ENCODE measurements around the gene PDE4D.

Gene PDE4D

DNA sequence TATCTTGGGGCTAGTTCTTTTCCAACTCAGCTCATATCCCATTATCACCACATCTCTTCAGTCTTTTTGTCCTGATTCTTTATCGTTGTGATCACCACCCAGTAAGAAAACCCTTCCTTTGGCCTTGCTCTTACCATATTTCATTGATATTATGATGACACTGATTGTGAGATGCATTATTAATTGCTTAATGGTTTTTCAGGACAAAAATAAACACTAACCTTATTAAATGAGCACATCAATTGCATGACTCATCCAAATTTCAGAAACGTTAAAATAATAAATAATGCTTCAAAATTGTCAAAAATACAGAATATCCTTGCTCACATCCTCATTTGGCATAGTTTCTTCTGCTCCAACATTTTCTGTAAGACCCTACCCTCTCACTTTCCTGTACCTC is 270.7 kb downstream of the PDE4D start:
- TF ChIP-seq TOX (CRISPR knock-in tag; IDR thresholded peaks at IDR 0.05; ENCODE audit: borderline replicate concordance) (peak; percentile 67; the same call in 1 of the 2 replicates), ZNF70 (CRISPR knock-in tag; IDR thresholded peaks at IDR 0.05) (no peak), CSDC2 (CRISPR knock-in tag; IDR thresholded peaks at IDR 0.05) (no peak), RARB (CRISPR knock-in tag; IDR thresholded peaks at IDR 0.05) (peak; percentile 45; the same call in 1 of the 2 replicates), ISL1 (CRISPR knock-in tag; IDR thresholded peaks at IDR 0.05) (peak; percentile 81), OSR1 (CRISPR knock-in tag; IDR thresholded peaks at IDR 0.05) (no peak), ESRRG (CRISPR knock-in tag; IDR thresholded peaks at IDR 0.05) (no peak)
- TF ChIP-seq, protein P1, sequence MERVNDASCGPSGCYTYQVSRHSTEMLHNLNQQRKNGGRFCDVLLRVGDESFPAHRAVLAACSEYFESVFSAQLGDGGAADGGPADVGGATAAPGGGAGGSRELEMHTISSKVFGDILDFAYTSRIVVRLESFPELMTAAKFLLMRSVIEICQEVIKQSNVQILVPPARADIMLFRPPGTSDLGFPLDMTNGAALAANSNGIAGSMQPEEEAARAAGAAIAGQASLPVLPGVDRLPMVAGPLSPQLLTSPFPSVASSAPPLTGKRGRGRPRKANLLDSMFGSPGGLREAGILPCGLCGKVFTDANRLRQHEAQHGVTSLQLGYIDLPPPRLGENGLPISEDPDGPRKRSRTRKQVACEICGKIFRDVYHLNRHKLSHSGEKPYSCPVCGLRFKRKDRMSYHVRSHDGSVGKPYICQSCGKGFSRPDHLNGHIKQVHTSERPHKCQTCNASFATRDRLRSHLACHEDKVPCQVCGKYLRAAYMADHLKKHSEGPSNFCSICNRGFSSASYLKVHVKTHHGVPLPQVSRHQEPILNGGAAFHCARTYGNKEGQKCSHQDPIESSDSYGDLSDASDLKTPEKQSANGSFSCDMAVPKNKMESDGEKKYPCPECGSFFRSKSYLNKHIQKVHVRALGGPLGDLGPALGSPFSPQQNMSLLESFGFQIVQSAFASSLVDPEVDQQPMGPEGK (CRISPR knock-in tag; IDR thresholded peaks at IDR 0.05; ENCODE audit: borderline replicate concordance) = no peak
- ATAC-seq = peak; percentile 51; the same call in 2 of the 3 replicates

DNA sequence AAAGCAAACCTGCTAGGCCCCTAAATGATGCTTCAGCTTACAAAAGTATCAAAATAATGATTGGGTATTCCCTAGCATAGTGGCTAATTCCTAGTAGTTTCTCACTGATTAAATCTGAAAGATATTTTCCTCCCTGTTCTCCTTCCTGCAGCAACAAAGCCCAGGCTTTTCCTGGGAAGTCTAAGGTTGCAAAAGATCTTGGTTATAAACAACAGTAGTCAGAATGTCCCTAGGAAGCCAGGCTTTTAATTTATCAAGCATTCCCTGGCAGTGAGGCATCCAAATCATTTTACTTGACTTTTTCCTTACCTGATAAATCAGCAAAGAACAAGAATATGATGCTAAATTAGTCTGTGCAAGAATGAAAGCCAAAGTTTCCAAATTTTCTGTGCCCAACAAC is 272.0 kb downstream of the PDE4D start:
- peak; percentile 67 for ATAC-seq
- TF ChIP-seq, protein P2, sequence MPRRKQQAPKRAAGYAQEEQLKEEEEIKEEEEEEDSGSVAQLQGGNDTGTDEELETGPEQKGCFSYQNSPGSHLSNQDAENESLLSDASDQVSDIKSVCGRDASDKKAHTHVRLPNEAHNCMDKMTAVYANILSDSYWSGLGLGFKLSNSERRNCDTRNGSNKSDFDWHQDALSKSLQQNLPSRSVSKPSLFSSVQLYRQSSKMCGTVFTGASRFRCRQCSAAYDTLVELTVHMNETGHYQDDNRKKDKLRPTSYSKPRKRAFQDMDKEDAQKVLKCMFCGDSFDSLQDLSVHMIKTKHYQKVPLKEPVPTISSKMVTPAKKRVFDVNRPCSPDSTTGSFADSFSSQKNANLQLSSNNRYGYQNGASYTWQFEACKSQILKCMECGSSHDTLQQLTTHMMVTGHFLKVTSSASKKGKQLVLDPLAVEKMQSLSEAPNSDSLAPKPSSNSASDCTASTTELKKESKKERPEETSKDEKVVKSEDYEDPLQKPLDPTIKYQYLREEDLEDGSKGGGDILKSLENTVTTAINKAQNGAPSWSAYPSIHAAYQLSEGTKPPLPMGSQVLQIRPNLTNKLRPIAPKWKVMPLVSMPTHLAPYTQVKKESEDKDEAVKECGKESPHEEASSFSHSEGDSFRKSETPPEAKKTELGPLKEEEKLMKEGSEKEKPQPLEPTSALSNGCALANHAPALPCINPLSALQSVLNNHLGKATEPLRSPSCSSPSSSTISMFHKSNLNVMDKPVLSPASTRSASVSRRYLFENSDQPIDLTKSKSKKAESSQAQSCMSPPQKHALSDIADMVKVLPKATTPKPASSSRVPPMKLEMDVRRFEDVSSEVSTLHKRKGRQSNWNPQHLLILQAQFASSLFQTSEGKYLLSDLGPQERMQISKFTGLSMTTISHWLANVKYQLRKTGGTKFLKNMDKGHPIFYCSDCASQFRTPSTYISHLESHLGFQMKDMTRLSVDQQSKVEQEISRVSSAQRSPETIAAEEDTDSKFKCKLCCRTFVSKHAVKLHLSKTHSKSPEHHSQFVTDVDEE (CRISPR knock-in tag; IDR thresholded peaks at IDR 0.05) = no peak
- TF ChIP-seq, protein P3, sequence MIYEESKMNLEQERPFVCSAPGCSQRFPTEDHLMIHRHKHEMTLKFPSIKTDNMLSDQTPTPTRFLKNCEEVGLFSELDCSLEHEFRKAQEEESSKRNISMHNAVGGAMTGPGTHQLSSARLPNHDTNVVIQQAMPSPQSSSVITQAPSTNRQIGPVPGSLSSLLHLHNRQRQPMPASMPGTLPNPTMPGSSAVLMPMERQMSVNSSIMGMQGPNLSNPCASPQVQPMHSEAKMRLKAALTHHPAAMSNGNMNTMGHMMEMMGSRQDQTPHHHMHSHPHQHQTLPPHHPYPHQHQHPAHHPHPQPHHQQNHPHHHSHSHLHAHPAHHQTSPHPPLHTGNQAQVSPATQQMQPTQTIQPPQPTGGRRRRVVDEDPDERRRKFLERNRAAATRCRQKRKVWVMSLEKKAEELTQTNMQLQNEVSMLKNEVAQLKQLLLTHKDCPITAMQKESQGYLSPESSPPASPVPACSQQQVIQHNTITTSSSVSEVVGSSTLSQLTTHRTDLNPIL (CRISPR knock-in tag; IDR thresholded peaks at IDR 0.05; ENCODE audit: low read depth) = no peak
- TF ChIP-seq, protein P4, sequence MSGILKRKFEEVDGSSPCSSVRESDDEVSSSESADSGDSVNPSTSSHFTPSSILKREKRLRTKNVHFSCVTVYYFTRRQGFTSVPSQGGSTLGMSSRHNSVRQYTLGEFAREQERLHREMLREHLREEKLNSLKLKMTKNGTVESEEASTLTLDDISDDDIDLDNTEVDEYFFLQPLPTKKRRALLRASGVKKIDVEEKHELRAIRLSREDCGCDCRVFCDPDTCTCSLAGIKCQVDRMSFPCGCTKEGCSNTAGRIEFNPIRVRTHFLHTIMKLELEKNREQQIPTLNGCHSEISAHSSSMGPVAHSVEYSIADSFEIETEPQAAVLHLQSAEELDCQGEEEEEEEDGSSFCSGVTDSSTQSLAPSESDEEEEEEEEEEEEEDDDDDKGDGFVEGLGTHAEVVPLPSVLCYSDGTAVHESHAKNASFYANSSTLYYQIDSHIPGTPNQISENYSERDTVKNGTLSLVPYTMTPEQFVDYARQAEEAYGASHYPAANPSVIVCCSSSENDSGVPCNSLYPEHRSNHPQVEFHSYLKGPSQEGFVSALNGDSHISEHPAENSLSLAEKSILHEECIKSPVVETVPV (CRISPR knock-in tag; IDR thresholded peaks at IDR 0.05) = no peak
- TF ChIP-seq CSDC2 (CRISPR knock-in tag; IDR thresholded peaks at IDR 0.05) (no peak), BACH2 (CRISPR knock-in tag; IDR thresholded peaks at IDR 0.05; ENCODE audit: borderline replicate concordance) (no peak), TCF4 (CRISPR knock-in tag; IDR thresholded peaks at IDR 0.05; ENCODE audit: borderline replicate concordance) (no peak), SNAI2 (CRISPR knock-in tag; IDR thresholded peaks at IDR 0.05) (no peak), ZNF70 (CRISPR knock-in tag; IDR thresholded peaks at IDR 0.05) (no peak)
- TF ChIP-seq, protein P1 (CRISPR knock-in tag; IDR thresholded peaks at IDR 0.05; ENCODE audit: borderline replicate concordance) = no peak

DNA sequence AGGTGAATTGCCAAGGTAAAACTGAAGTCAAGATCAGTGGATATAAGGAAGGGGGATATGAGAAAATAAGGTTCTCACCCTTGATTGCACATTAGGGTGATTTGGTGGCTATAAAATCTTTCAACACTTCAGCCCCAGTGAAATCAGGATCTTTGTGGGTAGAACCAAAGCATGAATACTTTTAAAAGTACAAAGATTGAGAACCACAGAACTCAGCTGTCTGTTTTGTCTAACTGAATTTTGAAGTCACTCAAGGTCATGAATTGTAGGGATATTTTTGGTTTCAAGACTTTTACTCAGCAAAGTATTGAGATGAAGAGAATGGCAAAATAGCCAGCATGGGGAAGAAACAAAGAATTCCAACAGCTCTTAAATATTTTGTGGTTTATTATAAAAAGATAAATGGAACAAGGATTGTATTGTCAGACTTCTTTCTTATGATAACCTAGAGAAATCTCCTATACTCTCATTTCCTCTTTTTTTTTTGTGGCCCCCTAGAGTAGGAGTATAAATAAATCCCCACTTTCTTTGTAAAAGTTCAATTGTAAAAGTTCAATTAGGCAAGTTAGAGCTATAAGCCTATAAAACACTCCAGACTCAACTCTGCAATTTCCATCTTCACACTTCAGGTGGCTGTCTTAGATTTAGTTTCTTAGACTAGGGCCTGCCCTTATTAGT is 272.9 kb downstream of the PDE4D start:
- TF ChIP-seq, protein P4 (CRISPR knock-in tag; IDR thresholded peaks at IDR 0.05) = no peak
- TF ChIP-seq ESRRG (CRISPR knock-in tag; IDR thresholded peaks at IDR 0.05) (no peak), ZC3H10 (CRISPR knock-in tag; IDR thresholded peaks at IDR 0.05) (no peak), ZFP30 (CRISPR knock-in tag; IDR thresholded peaks at IDR 0.05) (no peak), ARNTL (CRISPR knock-in tag; IDR thresholded peaks at IDR 0.05; ENCODE audit: borderline replicate concordance, low read depth) (no peak), ZNF70 (CRISPR knock-in tag; IDR thresholded peaks at IDR 0.05) (no peak), TCF4 (CRISPR knock-in tag; IDR thresholded peaks at IDR 0.05; ENCODE audit: borderline replicate concordance) (no peak), ZNF565 (CRISPR knock-in tag; conservative IDR thresholded peaks at IDR 0.05; ENCODE audit: low read depth) (no peak), ISL1 (CRISPR knock-in tag; IDR thresholded peaks at IDR 0.05) (no peak), RARB (CRISPR knock-in tag; IDR thresholded peaks at IDR 0.05) (no peak)
- TF ChIP-seq, protein P1 (CRISPR knock-in tag; IDR thresholded peaks at IDR 0.05; ENCODE audit: borderline replicate concordance) = no peak
- ATAC-seq = no peak

All from SK-N-SH treated with all-trans-retinoic acid at 6 μM for 48 hours (cell line).